ENCODE data around the gene NFE2L1. TPM values are rescaled to one million over a fixed set of nuclear protein-coding genes. Genes with fewer than 3 reads are reported as not detected.

NFE2L1 gene
- total RNA-seq, 1 experiment from 2014 or later: 149 TPM

DNA sequence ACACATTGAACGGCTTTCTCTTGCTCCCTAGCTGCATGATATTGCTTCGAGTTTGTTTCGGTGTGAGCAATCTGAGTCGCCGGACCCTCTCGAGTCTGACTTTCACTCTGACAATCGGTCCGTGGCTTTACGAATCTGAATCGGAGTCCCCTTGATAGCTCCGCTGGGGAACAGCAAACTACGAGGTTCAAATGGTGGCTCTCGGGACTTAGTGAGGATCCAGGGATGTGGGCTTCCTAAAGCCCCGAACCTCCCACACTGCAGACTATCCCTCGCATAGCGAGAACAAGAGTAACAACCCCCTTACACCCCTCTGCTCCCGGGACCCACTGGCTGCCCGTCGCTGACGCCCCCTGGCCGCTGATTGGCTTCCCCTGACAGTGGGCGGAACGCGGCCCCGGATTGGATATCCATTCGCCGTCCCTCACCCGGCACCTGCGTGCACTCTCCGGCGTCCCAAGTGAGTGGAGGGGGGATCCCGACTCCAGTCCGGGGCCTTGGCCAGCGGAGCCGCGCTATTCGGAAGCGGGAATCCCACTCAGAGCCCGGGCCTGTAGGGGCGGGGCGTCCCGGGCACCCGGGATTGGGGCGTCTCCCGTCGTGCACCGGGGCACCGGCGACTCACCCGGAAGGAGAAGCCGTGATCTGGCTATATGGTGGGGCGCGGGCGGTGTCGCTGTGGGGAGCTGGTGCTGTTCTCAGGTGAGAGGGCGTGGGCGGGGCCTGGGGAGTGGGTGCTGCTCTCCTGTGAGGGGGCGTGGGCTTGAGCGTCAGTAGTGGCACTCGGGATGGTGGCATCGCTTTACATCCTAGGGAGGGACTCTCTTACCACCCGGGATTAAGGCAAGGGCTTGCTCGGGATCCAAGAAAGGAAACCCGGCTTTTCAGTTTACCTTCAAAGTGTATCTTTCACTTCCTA, 59.2 kb downstream of the NFE2L1 start, which contains the start of gene SNX11 (continued):
- TF ChIP-seq GTF2I (CRISPR knock-in tag; conservative IDR thresholded peaks at IDR 0.05) (no peak), CREM (CRISPR knock-in tag; IDR thresholded peaks at IDR 0.05) (no peak), GRHL2 (CRISPR knock-in tag; IDR thresholded peaks at IDR 0.05; ENCODE audit: insufficient replicate concordance, severe bottlenecking) (no peak), NR1H2 (CRISPR knock-in tag; IDR thresholded peaks at IDR 0.05) (no peak), JAZF1 (CRISPR knock-in tag; IDR thresholded peaks at IDR 0.05) (no peak), ELF4 (CRISPR knock-in tag; IDR thresholded peaks at IDR 0.05; ENCODE audit: low read depth) (no peak), HMGA2 (CRISPR knock-in tag; IDR thresholded peaks at IDR 0.05) (no peak), RELA (CRISPR knock-in tag; IDR thresholded peaks at IDR 0.05; ENCODE audit: borderline replicate concordance) (no peak), ZBTB21 (CRISPR knock-in tag; IDR thresholded peaks at IDR 0.05; ENCODE audit: borderline replicate concordance) (no peak), GABPB1 (CRISPR knock-in tag; IDR thresholded peaks at IDR 0.05) (peak; percentile 79), KAT7 (CRISPR knock-in tag; IDR thresholded peaks at IDR 0.05; ENCODE audit: borderline replicate concordance) (no peak), SOX15 (CRISPR knock-in tag; IDR thresholded peaks at IDR 0.05) (no peak), ZNF263 (CRISPR knock-in tag; IDR thresholded peaks at IDR 0.05; ENCODE audit: low read depth) (no peak), ZNF219 (CRISPR knock-in tag; IDR thresholded peaks at IDR 0.05; ENCODE audit: borderline replicate concordance) (no peak)
- TF ChIP-seq, protein P1, sequence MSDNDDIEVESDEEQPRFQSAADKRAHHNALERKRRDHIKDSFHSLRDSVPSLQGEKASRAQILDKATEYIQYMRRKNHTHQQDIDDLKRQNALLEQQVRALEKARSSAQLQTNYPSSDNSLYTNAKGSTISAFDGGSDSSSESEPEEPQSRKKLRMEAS (CRISPR knock-in tag; IDR thresholded peaks at IDR 0.05): peak; percentile 78
- TF ChIP-seq, protein P2, sequence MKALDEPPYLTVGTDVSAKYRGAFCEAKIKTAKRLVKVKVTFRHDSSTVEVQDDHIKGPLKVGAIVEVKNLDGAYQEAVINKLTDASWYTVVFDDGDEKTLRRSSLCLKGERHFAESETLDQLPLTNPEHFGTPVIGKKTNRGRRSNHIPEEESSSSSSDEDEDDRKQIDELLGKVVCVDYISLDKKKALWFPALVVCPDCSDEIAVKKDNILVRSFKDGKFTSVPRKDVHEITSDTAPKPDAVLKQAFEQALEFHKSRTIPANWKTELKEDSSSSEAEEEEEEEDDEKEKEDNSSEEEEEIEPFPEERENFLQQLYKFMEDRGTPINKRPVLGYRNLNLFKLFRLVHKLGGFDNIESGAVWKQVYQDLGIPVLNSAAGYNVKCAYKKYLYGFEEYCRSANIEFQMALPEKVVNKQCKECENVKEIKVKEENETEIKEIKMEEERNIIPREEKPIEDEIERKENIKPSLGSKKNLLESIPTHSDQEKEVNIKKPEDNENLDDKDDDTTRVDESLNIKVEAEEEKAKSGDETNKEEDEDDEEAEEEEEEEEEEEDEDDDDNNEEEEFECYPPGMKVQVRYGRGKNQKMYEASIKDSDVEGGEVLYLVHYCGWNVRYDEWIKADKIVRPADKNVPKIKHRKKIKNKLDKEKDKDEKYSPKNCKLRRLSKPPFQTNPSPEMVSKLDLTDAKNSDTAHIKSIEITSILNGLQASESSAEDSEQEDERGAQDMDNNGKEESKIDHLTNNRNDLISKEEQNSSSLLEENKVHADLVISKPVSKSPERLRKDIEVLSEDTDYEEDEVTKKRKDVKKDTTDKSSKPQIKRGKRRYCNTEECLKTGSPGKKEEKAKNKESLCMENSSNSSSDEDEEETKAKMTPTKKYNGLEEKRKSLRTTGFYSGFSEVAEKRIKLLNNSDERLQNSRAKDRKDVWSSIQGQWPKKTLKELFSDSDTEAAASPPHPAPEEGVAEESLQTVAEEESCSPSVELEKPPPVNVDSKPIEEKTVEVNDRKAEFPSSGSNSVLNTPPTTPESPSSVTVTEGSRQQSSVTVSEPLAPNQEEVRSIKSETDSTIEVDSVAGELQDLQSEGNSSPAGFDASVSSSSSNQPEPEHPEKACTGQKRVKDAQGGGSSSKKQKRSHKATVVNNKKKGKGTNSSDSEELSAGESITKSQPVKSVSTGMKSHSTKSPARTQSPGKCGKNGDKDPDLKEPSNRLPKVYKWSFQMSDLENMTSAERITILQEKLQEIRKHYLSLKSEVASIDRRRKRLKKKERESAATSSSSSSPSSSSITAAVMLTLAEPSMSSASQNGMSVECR (CRISPR knock-in tag; IDR thresholded peaks at IDR 0.05; ENCODE audit: borderline replicate concordance): peak; percentile 57; the same call in 1 of the 2 replicates
- TF ChIP-seq, protein P3, sequence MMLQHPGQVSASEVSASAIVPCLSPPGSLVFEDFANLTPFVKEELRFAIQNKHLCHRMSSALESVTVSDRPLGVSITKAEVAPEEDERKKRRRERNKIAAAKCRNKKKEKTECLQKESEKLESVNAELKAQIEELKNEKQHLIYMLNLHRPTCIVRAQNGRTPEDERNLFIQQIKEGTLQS (CRISPR knock-in tag; conservative IDR thresholded peaks at IDR 0.05): no peak
- TF ChIP-seq, protein P4, sequence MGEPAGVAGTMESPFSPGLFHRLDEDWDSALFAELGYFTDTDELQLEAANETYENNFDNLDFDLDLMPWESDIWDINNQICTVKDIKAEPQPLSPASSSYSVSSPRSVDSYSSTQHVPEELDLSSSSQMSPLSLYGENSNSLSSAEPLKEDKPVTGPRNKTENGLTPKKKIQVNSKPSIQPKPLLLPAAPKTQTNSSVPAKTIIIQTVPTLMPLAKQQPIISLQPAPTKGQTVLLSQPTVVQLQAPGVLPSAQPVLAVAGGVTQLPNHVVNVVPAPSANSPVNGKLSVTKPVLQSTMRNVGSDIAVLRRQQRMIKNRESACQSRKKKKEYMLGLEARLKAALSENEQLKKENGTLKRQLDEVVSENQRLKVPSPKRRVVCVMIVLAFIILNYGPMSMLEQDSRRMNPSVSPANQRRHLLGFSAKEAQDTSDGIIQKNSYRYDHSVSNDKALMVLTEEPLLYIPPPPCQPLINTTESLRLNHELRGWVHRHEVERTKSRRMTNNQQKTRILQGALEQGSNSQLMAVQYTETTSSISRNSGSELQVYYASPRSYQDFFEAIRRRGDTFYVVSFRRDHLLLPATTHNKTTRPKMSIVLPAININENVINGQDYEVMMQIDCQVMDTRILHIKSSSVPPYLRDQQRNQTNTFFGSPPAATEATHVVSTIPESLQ (CRISPR knock-in tag; IDR thresholded peaks at IDR 0.05): no peak
- TF ChIP-seq, protein P5, sequence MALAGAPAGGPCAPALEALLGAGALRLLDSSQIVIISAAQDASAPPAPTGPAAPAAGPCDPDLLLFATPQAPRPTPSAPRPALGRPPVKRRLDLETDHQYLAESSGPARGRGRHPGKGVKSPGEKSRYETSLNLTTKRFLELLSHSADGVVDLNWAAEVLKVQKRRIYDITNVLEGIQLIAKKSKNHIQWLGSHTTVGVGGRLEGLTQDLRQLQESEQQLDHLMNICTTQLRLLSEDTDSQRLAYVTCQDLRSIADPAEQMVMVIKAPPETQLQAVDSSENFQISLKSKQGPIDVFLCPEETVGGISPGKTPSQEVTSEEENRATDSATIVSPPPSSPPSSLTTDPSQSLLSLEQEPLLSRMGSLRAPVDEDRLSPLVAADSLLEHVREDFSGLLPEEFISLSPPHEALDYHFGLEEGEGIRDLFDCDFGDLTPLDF (CRISPR knock-in tag; IDR thresholded peaks at IDR 0.05): no peak
- TF ChIP-seq, protein P6, sequence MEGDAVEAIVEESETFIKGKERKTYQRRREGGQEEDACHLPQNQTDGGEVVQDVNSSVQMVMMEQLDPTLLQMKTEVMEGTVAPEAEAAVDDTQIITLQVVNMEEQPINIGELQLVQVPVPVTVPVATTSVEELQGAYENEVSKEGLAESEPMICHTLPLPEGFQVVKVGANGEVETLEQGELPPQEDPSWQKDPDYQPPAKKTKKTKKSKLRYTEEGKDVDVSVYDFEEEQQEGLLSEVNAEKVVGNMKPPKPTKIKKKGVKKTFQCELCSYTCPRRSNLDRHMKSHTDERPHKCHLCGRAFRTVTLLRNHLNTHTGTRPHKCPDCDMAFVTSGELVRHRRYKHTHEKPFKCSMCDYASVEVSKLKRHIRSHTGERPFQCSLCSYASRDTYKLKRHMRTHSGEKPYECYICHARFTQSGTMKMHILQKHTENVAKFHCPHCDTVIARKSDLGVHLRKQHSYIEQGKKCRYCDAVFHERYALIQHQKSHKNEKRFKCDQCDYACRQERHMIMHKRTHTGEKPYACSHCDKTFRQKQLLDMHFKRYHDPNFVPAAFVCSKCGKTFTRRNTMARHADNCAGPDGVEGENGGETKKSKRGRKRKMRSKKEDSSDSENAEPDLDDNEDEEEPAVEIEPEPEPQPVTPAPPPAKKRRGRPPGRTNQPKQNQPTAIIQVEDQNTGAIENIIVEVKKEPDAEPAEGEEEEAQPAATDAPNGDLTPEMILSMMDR (IDR thresholded peaks at IDR 0.05): no peak
- TF ChIP-seq, protein P7, sequence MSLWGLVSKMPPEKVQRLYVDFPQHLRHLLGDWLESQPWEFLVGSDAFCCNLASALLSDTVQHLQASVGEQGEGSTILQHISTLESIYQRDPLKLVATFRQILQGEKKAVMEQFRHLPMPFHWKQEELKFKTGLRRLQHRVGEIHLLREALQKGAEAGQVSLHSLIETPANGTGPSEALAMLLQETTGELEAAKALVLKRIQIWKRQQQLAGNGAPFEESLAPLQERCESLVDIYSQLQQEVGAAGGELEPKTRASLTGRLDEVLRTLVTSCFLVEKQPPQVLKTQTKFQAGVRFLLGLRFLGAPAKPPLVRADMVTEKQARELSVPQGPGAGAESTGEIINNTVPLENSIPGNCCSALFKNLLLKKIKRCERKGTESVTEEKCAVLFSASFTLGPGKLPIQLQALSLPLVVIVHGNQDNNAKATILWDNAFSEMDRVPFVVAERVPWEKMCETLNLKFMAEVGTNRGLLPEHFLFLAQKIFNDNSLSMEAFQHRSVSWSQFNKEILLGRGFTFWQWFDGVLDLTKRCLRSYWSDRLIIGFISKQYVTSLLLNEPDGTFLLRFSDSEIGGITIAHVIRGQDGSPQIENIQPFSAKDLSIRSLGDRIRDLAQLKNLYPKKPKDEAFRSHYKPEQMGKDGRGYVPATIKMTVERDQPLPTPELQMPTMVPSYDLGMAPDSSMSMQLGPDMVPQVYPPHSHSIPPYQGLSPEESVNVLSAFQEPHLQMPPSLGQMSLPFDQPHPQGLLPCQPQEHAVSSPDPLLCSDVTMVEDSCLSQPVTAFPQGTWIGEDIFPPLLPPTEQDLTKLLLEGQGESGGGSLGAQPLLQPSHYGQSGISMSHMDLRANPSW (CRISPR knock-in tag; conservative IDR thresholded peaks at IDR 0.05; ENCODE audit: low read depth): no peak
- TF ChIP-seq, protein P8, sequence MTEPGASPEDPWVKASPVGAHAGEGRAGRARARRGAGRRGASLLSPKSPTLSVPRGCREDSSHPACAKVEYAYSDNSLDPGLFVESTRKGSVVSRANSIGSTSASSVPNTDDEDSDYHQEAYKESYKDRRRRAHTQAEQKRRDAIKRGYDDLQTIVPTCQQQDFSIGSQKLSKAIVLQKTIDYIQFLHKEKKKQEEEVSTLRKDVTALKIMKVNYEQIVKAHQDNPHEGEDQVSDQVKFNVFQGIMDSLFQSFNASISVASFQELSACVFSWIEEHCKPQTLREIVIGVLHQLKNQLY (CRISPR knock-in tag; IDR thresholded peaks at IDR 0.05): no peak
- TF ChIP-seq, protein P9, sequence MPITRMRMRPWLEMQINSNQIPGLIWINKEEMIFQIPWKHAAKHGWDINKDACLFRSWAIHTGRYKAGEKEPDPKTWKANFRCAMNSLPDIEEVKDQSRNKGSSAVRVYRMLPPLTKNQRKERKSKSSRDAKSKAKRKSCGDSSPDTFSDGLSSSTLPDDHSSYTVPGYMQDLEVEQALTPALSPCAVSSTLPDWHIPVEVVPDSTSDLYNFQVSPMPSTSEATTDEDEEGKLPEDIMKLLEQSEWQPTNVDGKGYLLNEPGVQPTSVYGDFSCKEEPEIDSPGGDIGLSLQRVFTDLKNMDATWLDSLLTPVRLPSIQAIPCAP (CRISPR knock-in tag; IDR thresholded peaks at IDR 0.05): no peak
